Suprapubic skin (tissue), 3 donors: ENCODE data around the gene SETD3.

Source experiments
- CTCF ChIP-seq, 2 donors: fragments of 200-600 bp in 1 of 2; fragments of 450-650 bp in 1 of 2; sonication (generic) in 1 of 2; IDR thresholded peaks; one replicate each; pipeline ENCODE4 v1.5.1; 2016 to 2019; ENCODE audit warnings: antibody characterized with exemption in 2 of 2, mild to moderate bottlenecking in 1 of 2, moderate library complexity in 1 of 2
- POLR2A ChIP-seq, 2 donors: fragments of 450-650 bp; IDR thresholded peaks; one replicate each; pipeline ENCODE4 v1.6.1; 2017; ENCODE audit warnings: antibody characterized with exemption in 2 of 2, mild to moderate bottlenecking in 2 of 2, moderate library complexity in 2 of 2

- TF ChIP-seq CTCF (IDR thresholded peaks at IDR 0.05) = no peak
- TF ChIP-seq POLR2A (IDR thresholded peaks at IDR 0.05) = no peak
Observed at GRCh38 chr14:99471731-99472130, 8.9 kb downstream of the SETD3 start.
